Measurements from ENCODE around the gene UBE3C.
A peak's percentile ranks its signal among the peaks of the same experiment; 100 is the strongest.
"Not testable (repeated sequence)": the region's sequence is repeated elsewhere in the genome, so short reads cannot be mapped to it uniquely, and the experiment has no call there.

The UBE3C gene

GRCh38 chr7:157138424-157139110 is at the start of gene UBE3C:
Gene UBE3C, plus strand, starts transcription at chr7:157138926. Its CDS starts 347 bp downstream, at chr7:157139273.
- peak; percentile 88 to 96 for DNase-seq (ENCODE audit: low read depth in 2 of 2)
- no peak for TF ChIP-seq CTCF (IDR thresholded peaks at IDR 0.05; ENCODE audit: low read depth, low read length)
- peak within 1 kb of the TSS; percentile 71 to 75 for H3K4me3 ChIP-seq (replicated peaks in 1 of 2; ENCODE audit: low read depth in 2 of 2, low read length in 2 of 2)

GRCh38 chr7:157089100-157089610 is 49.6 kb upstream of the UBE3C start:
- H3K4me3 ChIP-seq (replicated peaks in 1 of 2; ENCODE audit: low read depth in 2 of 2, low read length in 2 of 2) = no peak overlapping the region
- DNase-seq (ENCODE audit: low read depth in 2 of 2) = no peak
- no peak for TF ChIP-seq CTCF (IDR thresholded peaks at IDR 0.05; ENCODE audit: low read depth, low read length)

- no peak for TF ChIP-seq CTCF (IDR thresholded peaks at IDR 0.05; ENCODE audit: low read depth, low read length)
- no peak for DNase-seq (ENCODE audit: low read depth in 2 of 2)
- H3K4me3 ChIP-seq (replicated peaks in 1 of 2; ENCODE audit: low read depth in 2 of 2, low read length in 2 of 2) = no peak overlapping the region
Observed at GRCh38 chr7:157090485-157091165, 48.1 kb upstream of the UBE3C start.

GRCh38 chr7:157096286-157097055 is 42.3 kb upstream of the UBE3C start:
- no peak for TF ChIP-seq CTCF (IDR thresholded peaks at IDR 0.05; ENCODE audit: low read depth, low read length)
- H3K4me3 ChIP-seq (replicated peaks in 1 of 2; ENCODE audit: low read depth in 2 of 2, low read length in 2 of 2) = no peak overlapping the region

GRCh38 chr7:157097056-157097329 is 41.7 kb upstream of the UBE3C start:
- no peak for DNase-seq (ENCODE audit: low read depth in 2 of 2)
- H3K4me3 ChIP-seq (replicated peaks in 1 of 2; ENCODE audit: low read depth in 2 of 2, low read length in 2 of 2) = no peak overlapping the region
- TF ChIP-seq CTCF (IDR thresholded peaks at IDR 0.05; ENCODE audit: low read depth, low read length) = no peak

More at GRCh38 chr7:157096286-157097055, 42.3 kb upstream of the UBE3C start:
- no peak for DNase-seq (ENCODE audit: low read depth in 2 of 2)

GRCh38 chr7:157097569-157097968 is 41.2 kb upstream of the UBE3C start:
- DNase-seq (ENCODE audit: low read depth in 2 of 2) = no peak
- no peak overlapping the region for H3K4me3 ChIP-seq (replicated peaks in 1 of 2; ENCODE audit: low read depth in 2 of 2, low read length in 2 of 2)
- no peak for TF ChIP-seq CTCF (IDR thresholded peaks at IDR 0.05; ENCODE audit: low read depth, low read length)

GRCh38 chr7:157100005-157100404 is 38.7 kb upstream of the UBE3C start:
- DNase-seq (ENCODE audit: low read depth in 2 of 2); H3K4me3 ChIP-seq (replicated peaks in 1 of 2; ENCODE audit: low read depth in 2 of 2, low read length in 2 of 2): not testable (repeated sequence)

- DNase-seq (ENCODE audit: low read depth in 2 of 2); H3K4me3 ChIP-seq (replicated peaks in 1 of 2; ENCODE audit: low read depth in 2 of 2, low read length in 2 of 2): not testable (repeated sequence)
Observed at GRCh38 chr7:157103641-157104040, 35.1 kb upstream of the UBE3C start.

Measured in cardiac fibroblast (primary cell).